ENCODE data around the gene ABLIM2. TPM values are rescaled to one million over a fixed set of nuclear protein-coding genes. Genes with fewer than 3 reads are reported as not detected.
"Not testable (repeated sequence)": the region's sequence is repeated elsewhere in the genome, so short reads cannot be mapped to it uniquely, and the experiment has no call there.

ABLIM2 gene
- total and polyA plus RNA-seq, 7 experiments from 2014 or later: 0.22 to 5.8 (median 3.1) TPM

DNA sequence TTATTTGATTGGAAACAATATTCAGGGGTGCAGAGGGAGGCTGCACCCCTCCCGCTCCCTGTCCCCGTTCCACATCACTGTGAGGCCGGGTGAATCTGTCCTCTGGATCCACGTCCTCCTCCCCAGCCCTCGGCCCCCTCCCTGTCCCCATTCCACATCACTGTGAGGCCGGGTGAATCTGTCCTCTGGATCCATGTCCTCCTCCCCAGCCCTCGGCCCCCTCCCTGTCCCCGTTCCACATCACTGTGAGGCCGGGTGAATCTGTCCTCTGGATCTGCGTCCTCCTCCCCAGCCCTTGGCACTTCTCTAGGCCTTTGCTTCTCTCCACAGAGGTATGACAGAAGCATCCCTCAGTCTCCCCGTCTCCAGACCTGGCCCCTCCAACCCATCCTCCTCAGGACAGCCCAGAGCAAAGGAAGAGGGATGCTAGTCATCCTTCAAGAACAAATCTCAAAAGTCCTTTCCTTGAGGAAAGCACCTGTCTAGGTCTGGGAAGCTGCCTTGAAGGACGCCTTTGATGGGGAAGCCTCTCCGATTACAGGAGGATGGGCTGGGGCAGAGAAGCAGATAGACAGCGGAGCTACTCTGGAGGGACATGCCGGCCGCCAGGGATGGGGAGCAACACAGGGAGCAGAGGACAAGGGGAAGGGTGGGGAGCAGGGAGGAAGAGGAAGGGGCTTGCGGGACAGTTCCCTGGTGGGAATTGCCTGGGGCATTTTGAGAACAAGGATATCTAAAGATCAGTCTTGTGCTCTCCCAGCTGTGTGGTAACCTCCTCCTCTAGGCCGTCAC is 208.1 kb downstream of the ABLIM2 start:
- DNase-seq: no peak
- Histone ChIP-seq H3K9me3 (ENCODE audit: control insufficient read depth in 2 of 3, low read length in 3 of 3) (peaks cover 0 to 6% (median 0%) of the 10 kb centered on the region in 3 experiments), H3K27me3 (ENCODE audit: control insufficient read depth in 2 of 2, insufficient read depth in 2 of 2, low read length in 2 of 2) (no peaks in the 10 kb centered on the region), H3K4me3 (ENCODE audit: low read length) (no peak overlapping the region), H3K36me3 (ENCODE audit: control insufficient read depth in 2 of 3, insufficient read depth in 3 of 3, low read length in 3 of 3) (no peaks in the 10 kb centered on the region), H3K27ac (ENCODE audit: low read depth, low read length) (no peak overlapping the region), H3K4me1 (ENCODE audit: control insufficient read depth in 2 of 2, insufficient read depth in 2 of 2, low read length in 2 of 2) (peaks cover 0 to 3% of the 10 kb centered on the region in 2 donors)
- Mint-ChIP-seq H3K27ac (no peak overlapping the region), H3K27me3 (peaks cover 0 to 24% (median 7%) of the 10 kb centered on the region in 5 donors), H3K9me3 (peaks cover 0 to 27% (median 5%) of the 10 kb centered on the region in 11 donors), H3K4me3 (no peak overlapping the region), H3K36me3 (peaks cover 0 to 13% (median 4%) of the 10 kb centered on the region in 5 donors), H3K4me1 (peaks cover 4 to 18% (median 12%) of the 10 kb centered on the region in 7 donors)
- no peak for ATAC-seq
- ChIA-PET POLR2A (interaction anchor here (0.5 to 2.2 kb wide), 2 partner anchors 11 to 15 kb away, joined by 3 to 6 read pairs; partner anchors contain the start of gene AFAP1), CTCF (no interaction called here)
- intact Hi-C loops (cut with micrococcal nuclease): no loop called here

DNA sequence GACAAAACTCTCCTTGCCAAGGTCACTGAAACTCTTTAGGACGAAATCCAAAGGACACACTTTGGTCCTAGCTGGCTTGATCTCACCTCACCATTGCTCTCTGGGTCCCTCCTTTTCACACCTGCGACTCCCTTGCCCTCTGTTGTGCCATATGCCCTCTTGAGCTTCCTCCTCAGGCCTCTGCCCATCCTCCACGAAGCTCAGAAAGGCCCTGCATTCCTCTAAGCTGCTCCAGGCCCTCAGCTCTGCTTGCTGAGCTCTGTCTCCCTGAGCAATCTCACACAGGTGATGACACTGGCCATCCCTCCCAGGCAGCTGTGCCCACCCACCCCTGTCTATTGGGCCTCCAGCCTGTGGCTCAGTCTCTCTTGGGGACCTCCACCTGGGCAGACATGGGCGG is 208.9 kb downstream of the ABLIM2 start:
- Mint-ChIP-seq H3K4me1 (peaks cover 4 to 18% (median 12%) of the 10 kb centered on the region in 7 donors), H3K27me3 (peaks cover 0 to 24% (median 7%) of the 10 kb centered on the region in 5 donors), H3K27ac (peak overlapping the region in 2 of 9 donors; percentile 24 to 54), H3K9me3 (peaks cover 0 to 27% (median 5%) of the 10 kb centered on the region in 11 donors), H3K4me3 (no peak overlapping the region), H3K36me3 (peaks cover 0 to 13% (median 4%) of the 10 kb centered on the region in 5 donors)
- CTCF ChIA-PET: no interaction called here
- no peaks in the 10 kb centered on the region for H3K36me3 ChIP-seq (ENCODE audit: control insufficient read depth in 2 of 3, insufficient read depth in 3 of 3, low read length in 3 of 3)
- peaks cover 0 to 6% (median 0%) of the 10 kb centered on the region in 3 experiments for H3K9me3 ChIP-seq (ENCODE audit: control insufficient read depth in 2 of 3, low read length in 3 of 3)
- H3K4me1 ChIP-seq (ENCODE audit: control insufficient read depth in 2 of 2, insufficient read depth in 2 of 2, low read length in 2 of 2): peaks cover 0 to 3% of the 10 kb centered on the region in 2 donors
- intact Hi-C loops (cut with micrococcal nuclease): no loop called here
- POLR2A ChIA-PET: interaction anchor here (0.5 kb wide), 1 partner anchor 16 kb away, joined by 3 read pairs; no protein-coding TSS in a partner anchor
- DNase-seq (no peak), ATAC-seq (no peak)
- no peak overlapping the region for H3K27ac ChIP-seq (ENCODE audit: low read depth, low read length)
- H3K27me3 ChIP-seq (ENCODE audit: control insufficient read depth in 2 of 2, insufficient read depth in 2 of 2, low read length in 2 of 2): no peaks in the 10 kb centered on the region
- no peak overlapping the region for H3K4me3 ChIP-seq (ENCODE audit: low read length)

DNA sequence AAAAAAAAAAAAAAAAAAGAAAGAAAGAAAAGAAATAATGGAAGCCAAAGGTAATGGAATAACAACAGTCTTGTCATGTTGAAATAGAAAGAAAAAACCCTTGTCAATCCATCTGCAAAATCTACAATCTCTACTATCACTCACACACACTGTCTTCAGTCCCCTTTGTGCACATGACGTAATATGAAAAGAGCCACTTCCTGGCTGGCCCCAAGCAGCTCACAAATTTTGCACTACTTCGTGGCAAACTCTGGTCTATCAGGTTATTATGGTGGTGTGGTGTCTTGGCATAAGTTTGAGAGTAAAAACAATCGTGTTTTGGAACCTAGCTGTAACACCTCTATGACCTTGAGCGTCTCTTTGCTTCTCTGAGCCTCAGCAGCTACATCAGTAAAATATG is 210.7 kb downstream of the ABLIM2 start:
- peaks cover 0 to 10% (median 3%) of the 10 kb centered on the region in 5 donors for H3K36me3 Mint-ChIP-seq
- ChIA-PET POLR2A (no interaction called here), CTCF (interaction anchor here (0.9 kb wide), 1 partner anchor 145 kb away, joined by 3 read pairs; no protein-coding TSS in a partner anchor)
- DNase-seq (peak in 5 of 9 donors; percentile 28 to 47 (median 38)), ATAC-seq (peak; percentile 77)
- Histone ChIP-seq H3K9me3 (ENCODE audit: control insufficient read depth in 2 of 3, low read length in 3 of 3) (peaks cover 0 to 6% (median 0%) of the 10 kb centered on the region in 3 experiments), H3K4me1 (ENCODE audit: control insufficient read depth in 2 of 2, insufficient read depth in 2 of 2, low read length in 2 of 2) (peaks cover 0 to 3% of the 10 kb centered on the region in 2 donors), H3K27ac (ENCODE audit: low read depth, low read length) (no peak overlapping the region), H3K27me3 (ENCODE audit: control insufficient read depth in 2 of 2, insufficient read depth in 2 of 2, low read length in 2 of 2) (no peaks in the 10 kb centered on the region), H3K36me3 (ENCODE audit: control insufficient read depth in 2 of 3, insufficient read depth in 3 of 3, low read length in 3 of 3) (no peaks in the 10 kb centered on the region), H3K4me3 (ENCODE audit: low read length) (no peak overlapping the region)
- peak overlapping the region in 3 of 9 donors; percentile 12 to 39 (median 24) for H3K27ac Mint-ChIP-seq
- H3K9me3 Mint-ChIP-seq: peaks cover 0 to 22% (median 3%) of the 10 kb centered on the region in 11 donors
- H3K4me3 Mint-ChIP-seq: peak overlapping the region in 2 of 10 donors; percentile 28 to 37
- H3K27me3 Mint-ChIP-seq: peaks cover 0 to 24% (median 7%) of the 10 kb centered on the region in 5 donors
- peaks cover 4 to 18% (median 12%) of the 10 kb centered on the region in 7 donors for H3K4me1 Mint-ChIP-seq
- intact Hi-C loops (cut with micrococcal nuclease): no loop called here

GRCh38 chr4:7945709-7946380 is 212.8 kb downstream of the ABLIM2 start:
- Mint-ChIP-seq H3K9me3 (peaks cover 0 to 4% (median 0%) of the 10 kb centered on the region in 11 donors), H3K36me3 (peaks cover 0 to 2% (median 0%) of the 10 kb centered on the region in 5 donors), H3K27me3 (peaks cover 0 to 24% (median 7%) of the 10 kb centered on the region in 5 donors), H3K4me3 (no peak overlapping the region), H3K27ac (no peak overlapping the region), H3K4me1 (peaks cover 6 to 19% (median 17%) of the 10 kb centered on the region in 7 donors)
- ATAC-seq: no peak
- H3K27me3 ChIP-seq (ENCODE audit: control insufficient read depth in 2 of 2, insufficient read depth in 2 of 2, low read length in 2 of 2): no peaks in the 10 kb centered on the region
- ChIA-PET CTCF (no interaction called here), POLR2A (interaction anchor here (0.8 to 1.2 kb wide), 2 partner anchors 13 to 16 kb away, joined by 3 to 4 read pairs; no protein-coding TSS in a partner anchor)
- no peak overlapping the region for H3K4me3 ChIP-seq (ENCODE audit: low read length)
- H3K4me1 ChIP-seq (ENCODE audit: control insufficient read depth in 2 of 2, insufficient read depth in 2 of 2, low read length in 2 of 2): peaks cover 0 to 3% of the 10 kb centered on the region in 2 donors
- intact Hi-C loops (cut with micrococcal nuclease): no loop called here
- no peak for DNase-seq
- H3K36me3 ChIP-seq (ENCODE audit: control insufficient read depth in 2 of 3, insufficient read depth in 3 of 3, low read length in 3 of 3): no peaks in the 10 kb centered on the region
- H3K9me3 ChIP-seq (ENCODE audit: control insufficient read depth in 2 of 3, low read length in 3 of 3): no peaks in the 10 kb centered on the region
- no peak overlapping the region for H3K27ac ChIP-seq (ENCODE audit: low read depth, low read length)

DNA sequence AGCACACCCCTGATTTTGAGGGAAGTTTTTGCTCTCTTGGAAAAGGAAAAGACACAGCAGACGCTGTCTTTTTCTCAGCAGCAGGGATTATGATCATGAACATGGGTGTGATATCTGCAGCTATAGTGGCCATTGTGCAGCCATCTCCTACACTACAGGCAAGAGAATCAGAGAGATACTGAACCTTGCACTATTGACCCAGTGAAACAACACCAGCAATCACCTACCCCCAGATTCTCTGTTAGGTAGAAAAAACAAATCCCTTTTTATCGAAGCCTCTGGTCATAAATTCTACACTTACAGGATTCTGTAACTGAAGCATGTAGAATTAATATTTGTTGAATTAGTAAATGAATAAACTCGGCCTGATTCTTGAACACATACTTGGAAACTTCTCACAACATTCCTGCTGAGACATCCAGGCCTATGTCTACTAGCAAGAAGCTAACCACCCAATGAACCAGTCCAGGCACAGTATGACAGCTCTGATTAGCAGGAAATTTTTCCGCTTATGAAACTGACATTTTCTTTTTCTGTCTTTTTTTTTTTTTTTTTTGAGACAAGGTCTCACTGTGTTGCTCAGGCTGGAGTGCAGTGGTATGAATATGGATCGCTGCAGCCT is 213.9 kb downstream of the ABLIM2 start:
- Histone ChIP-seq H3K4me1 (ENCODE audit: control insufficient read depth in 2 of 2, insufficient read depth in 2 of 2, low read length in 2 of 2) (peaks cover 0 to 3% of the 10 kb centered on the region in 2 donors), H3K27ac (ENCODE audit: low read depth, low read length) (no peak overlapping the region), H3K9me3 (ENCODE audit: control insufficient read depth in 2 of 3, low read length in 3 of 3) (no peaks in the 10 kb centered on the region), H3K27me3 (ENCODE audit: control insufficient read depth in 2 of 2, insufficient read depth in 2 of 2, low read length in 2 of 2) (no peaks in the 10 kb centered on the region), H3K4me3 (ENCODE audit: low read length) (no peak overlapping the region), H3K36me3 (ENCODE audit: control insufficient read depth in 2 of 3, insufficient read depth in 3 of 3, low read length in 3 of 3) (no peaks in the 10 kb centered on the region)
- Mint-ChIP-seq H3K27me3 (peaks cover 0 to 24% (median 7%) of the 10 kb centered on the region in 5 donors), H3K27ac (peak overlapping the region in 1 of 9 donors; percentile 10), H3K36me3 (no peaks in the 10 kb centered on the region), H3K4me1 (peaks cover 8 to 21% (median 18%) of the 10 kb centered on the region in 7 donors), H3K9me3 (peaks cover 0 to 2% (median 0%) of the 10 kb centered on the region in 11 donors), H3K4me3 (no peak overlapping the region)
- POLR2A ChIA-PET: interaction anchor here (0.8 to 1.2 kb wide), 2 partner anchors 14 to 17 kb away, joined by 3 to 4 read pairs; no protein-coding TSS in a partner anchor
- CTCF ChIA-PET: no interaction called here
- intact Hi-C loops (cut with micrococcal nuclease): no loop called here
- DNase-seq (no peak), ATAC-seq (no peak)

DNA sequence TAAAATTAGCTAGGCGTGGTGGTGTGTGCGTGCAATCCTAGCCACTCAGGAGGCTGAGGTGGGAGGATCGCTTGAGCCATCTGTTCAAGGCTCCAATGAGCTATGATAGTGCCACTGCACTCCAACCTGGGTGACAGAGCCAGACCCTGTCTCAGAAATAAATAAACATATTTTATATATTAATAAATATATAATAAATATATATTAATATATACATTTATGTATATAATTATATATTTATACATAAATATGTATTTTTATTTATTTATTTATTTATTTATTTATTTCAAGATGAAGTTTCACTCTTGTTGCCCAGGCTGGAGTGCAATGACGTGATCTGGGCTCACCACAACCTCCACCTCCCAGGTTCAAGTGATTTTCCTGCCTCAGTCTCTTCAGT is 214.9 kb downstream of the ABLIM2 start:
- intact Hi-C loops (cut with micrococcal nuclease); H3K9me3 Mint-ChIP-seq; POLR2A ChIA-PET; H3K27me3 ChIP-seq (ENCODE audit: control insufficient read depth in 2 of 2, insufficient read depth in 2 of 2, low read length in 2 of 2); H3K27ac ChIP-seq (ENCODE audit: low read depth, low read length); H3K36me3 ChIP-seq (ENCODE audit: control insufficient read depth in 2 of 3, insufficient read depth in 3 of 3, low read length in 3 of 3); ATAC-seq; H3K9me3 ChIP-seq (ENCODE audit: control insufficient read depth in 2 of 3, low read length in 3 of 3); CTCF ChIA-PET; H3K27ac Mint-ChIP-seq; DNase-seq; H3K4me3 Mint-ChIP-seq; H3K36me3 Mint-ChIP-seq; H3K4me1 ChIP-seq (ENCODE audit: control insufficient read depth in 2 of 2, insufficient read depth in 2 of 2, low read length in 2 of 2); H3K4me3 ChIP-seq (ENCODE audit: low read length): not testable (repeated sequence)
- Mint-ChIP-seq H3K27me3 (peaks cover 0 to 13% (median 5%) of the 10 kb centered on the region in 5 donors), H3K4me1 (peaks cover 8 to 17% (median 10%) of the 10 kb centered on the region in 7 donors)
